K562 (cell line): Measurements from ENCODE around the gene MPZL3. TPM values are rescaled to one million over a fixed set of nuclear protein-coding genes. Genes with fewer than 3 reads are reported as not detected.

Source experiments
- ADNP ChIP-seq: fragments of 200-800 bp; sonication (Bioruptor generic); IDR thresholded peaks from 2 replicates; pipeline ENCODE4 v1.6.1; 2016; ENCODE audit warnings: missing genetic modification characterization, missing compliant biosample characterization
- ARID4B ChIP-seq: sonication (generic); formaldehyde crosslinking; IDR thresholded peaks from 2 replicates; pipeline ENCODE4 v1.8.0; 2022; ENCODE audit warnings: mild to moderate bottlenecking, missing genetic modification reagents
- BCLAF1 ChIP-seq, 2 experiments: fragments of 450-650 bp in 1 of 2; IDR thresholded peaks; 2 replicates each; pipeline ENCODE4 v1.6.1; 2011 to 2017; ENCODE audit warnings: low read depth in 2 of 2, antibody characterized with exemption in 1 of 2, borderline replicate concordance in 1 of 2, low read length in 1 of 2, mild to moderate bottlenecking in 1 of 2, mixed read lengths in 1 of 2; ENCODE audit not compliant: control insufficient read depth in 1 of 2
- CXXC5 ChIP-seq: fragments of 250-450 bp; sonication (Bioruptor Pico); IDR thresholded peaks from 2 replicates; pipeline ENCODE4 v1.8.0; 2022; ENCODE audit warnings: inconsistent platforms, mild to moderate bottlenecking, moderate library complexity
- ERF ChIP-seq: fragments of 450-650 bp; formaldehyde crosslinking; IDR thresholded peaks from 2 replicates; pipeline ENCODE4 v1.4.0; 2020; ENCODE audit warnings: mild to moderate bottlenecking, mixed read lengths
- KDM4B ChIP-seq, 2 experiments: fragments of 450-650 bp in 1 of 2; sonication (generic) in 1 of 2; IDR thresholded peaks; 2 replicates each; pipeline ENCODE4 v1.6.1; 2016 to 2017; ENCODE audit warnings: borderline replicate concordance in 2 of 2, antibody characterized with exemption in 1 of 2, low read depth in 1 of 2, mild to moderate bottlenecking in 1 of 2
- MEF2D ChIP-seq: conservative IDR thresholded peaks from 2 replicates; pipeline ENCODE4 v1.6.1; 2016; ENCODE audit warnings: low read depth, missing genetic modification characterization, missing compliant biosample characterization
- NRF1 ChIP-seq, 2 experiments: fragments of 450-650 bp; IDR thresholded peaks in 1 of 2; conservative IDR thresholded peaks in 1 of 2; 2 replicates each; pipeline ENCODE4 v1.6.1; 2014; ENCODE audit warnings: mild to moderate bottlenecking in 2 of 2
- TAF7 ChIP-seq: fragments of 450-650 bp; IDR thresholded peaks from 2 replicates; pipeline ENCODE4 v1.6.1; 2016; ENCODE audit warnings: missing genetic modification characterization, missing compliant biosample characterization
- TFAP4 ChIP-seq: sonication (generic); formaldehyde crosslinking; IDR thresholded peaks from 2 replicates; pipeline ENCODE4 v1.8.0; 2022; ENCODE audit warnings: missing genetic modification reagents, mild to moderate bottlenecking, moderate library complexity, borderline replicate concordance
- TGIF2 ChIP-seq: sonication (generic); formaldehyde crosslinking; IDR thresholded peaks from 2 replicates; pipeline ENCODE4 v1.8.1; 2022; ENCODE audit warnings: mild to moderate bottlenecking, missing genetic modification reagents, moderate library complexity
- ZNF24 ChIP-seq: fragments of 450-650 bp; IDR thresholded peaks from 2 replicates; pipeline ENCODE4 v1.6.1; 2016
- ZNF395 ChIP-seq: fragments of 200-800 bp; sonication (Bioruptor generic); IDR thresholded peaks from 2 replicates; pipeline ENCODE4 v1.6.1; 2017; ENCODE audit warnings: missing genetic modification characterization, missing compliant biosample characterization
- ZNF583 ChIP-seq: fragments of 250-450 bp; sonication (Bioruptor Pico); IDR thresholded peaks from 2 replicates; pipeline ENCODE4 v1.4.0; 2020
- ZNF655 ChIP-seq: fragments of 250-450 bp; sonication (Bioruptor Pico); IDR thresholded peaks from 2 replicates; pipeline ENCODE4 v1.5.0; 2021
- polyA plus RNA-seq, 8 experiments: library from polyadenylated mRNA; depleted of rRNA in 4 of 8; stranded (reverse) in 5 of 8; unstranded in 3 of 8; fragments of >200 nt; fragmentation: Nextera tagmentation in 2 of 8; fragmentation: Illumina TruSeq in 1 of 8; extraction: Ambion mirVana in 2 of 8; extraction: Trizol in 1 of 8; gene quantifications; 2 replicates each; pipeline versions ENCODE4 v1.2.1 to v1.2.3, GENCODE V29; 2011 to 2014; ENCODE audit warnings: inconsistent platforms in 1 of 8, missing spikeins in 1 of 8
- total RNA-seq, 7 experiments: library from RNA; depleted of rRNA in 6 of 7; stranded (reverse); fragments of >200 nt in 6 of 7; fragmentation: Illumina TruSeq in 2 of 7; extraction: Trizol in 2 of 7; gene quantifications; 2 replicates each; pipeline versions ENCODE4 v1.2.1 to v1.2.3, GENCODE V29; 2011 to 2021; ENCODE audit warnings: low replicate concordance in 1 of 7

MPZL3 gene
- total and polyA plus RNA-seq, 9 of the 15 experiments (the other 6 are each of a cell fraction or from before 2014, with no cell fraction given): 0.97 to 2.9 (median 1.6) TPM

GRCh38 chr11:118251858-118252652 is at the start of gene MPZL3 (continued):
- TF ChIP-seq ARID4B (CRISPR knock-in tag) (peak; percentile 74), ZNF395 (CRISPR knock-in tag) (peak; percentile 90; the same call in 1 of the 2 replicates), ZNF583 (CRISPR knock-in tag) (0 out of 2 replicates have a peak, but pooled peaks have one; percentile 38), ZNF655 (CRISPR knock-in tag) (no peak), NRF1 (conservative IDR thresholded peaks at IDR 0.05 in 1 of 2, IDR thresholded peaks at IDR 0.05 in 1 of 2) (no peak), TGIF2 (CRISPR knock-in tag) (no peak), KDM4B (IDR thresholded peaks at IDR 0.05; ENCODE audit: borderline replicate concordance in 2 of 2, low read depth in 1 of 2) (peak in 1 of 2 experiments; percentile 88; a peak in 1 of 4 replicates), ERF (CRISPR knock-in tag) (no peak), CXXC5 (peak; percentile 56), ZNF24 (no peak), BCLAF1 (IDR thresholded peaks at IDR 0.05; ENCODE audit: borderline replicate concordance in 1 of 2, control insufficient read depth in 1 of 2, low read depth in 2 of 2, low read length in 1 of 2) (no peak), TFAP4 (CRISPR knock-in tag) (peak; percentile 67; the same call in 1 of the 2 replicates), MEF2D (tag) (0 out of 2 replicates have a peak, but pooled peaks have one; percentile 45), TAF7 (no peak), ADNP (tag) (no peak)
